HG03108 (cell line): ENCODE data around the gene APOC4.

Source experiments
- ATAC-seq: cut with Tn5 transposase; IDR thresholded peaks from one replicate; pipeline ENCODE4 v1.9.1; 2021; ENCODE audit warnings: moderate library complexity; ENCODE audit not compliant: unreplicated experiment

The APOC4 gene

DNA sequence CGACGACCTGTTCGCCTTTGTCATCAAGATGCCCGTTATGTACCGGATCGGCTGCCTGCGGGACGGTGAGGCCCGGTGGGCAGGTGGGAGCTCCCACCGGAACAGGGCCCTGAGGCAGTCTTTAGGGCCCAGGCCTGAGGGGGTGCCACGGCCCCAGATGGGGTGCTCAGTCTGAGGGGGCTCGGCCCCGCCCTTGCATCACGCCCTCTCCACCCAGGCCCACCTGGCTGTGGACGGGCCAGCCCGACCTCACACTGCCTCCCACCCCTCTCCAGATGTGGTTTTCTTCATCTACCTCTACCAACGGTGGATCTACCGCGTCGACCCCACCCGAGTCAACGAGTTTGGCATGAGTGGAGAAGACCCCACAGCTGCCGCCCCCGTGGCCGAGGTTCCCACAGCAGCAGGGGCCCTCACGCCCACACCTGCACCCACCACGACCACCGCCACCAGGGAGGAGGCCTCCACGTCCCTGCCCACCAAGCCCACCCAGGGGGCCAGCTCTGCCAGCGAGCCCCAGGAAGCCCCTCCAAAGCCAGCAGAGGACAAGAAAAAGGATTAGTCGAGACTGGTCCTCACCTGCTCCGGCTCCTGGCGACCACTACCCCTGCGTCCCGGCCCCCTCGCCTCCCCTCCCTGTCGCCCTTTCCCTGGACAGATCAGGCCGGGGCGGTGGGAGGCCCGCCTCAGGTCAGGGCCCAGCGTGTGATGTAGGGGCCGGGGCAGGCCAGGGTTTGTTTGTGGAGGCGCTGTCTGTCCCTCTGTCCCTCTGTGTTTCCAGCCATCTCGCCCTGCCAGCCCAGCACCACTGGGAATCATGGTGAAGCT is 50.5 kb downstream of the APOC4 start:
- no peak for ATAC-seq

GRCh38 chr19:44993526-44993925 is 51.5 kb downstream of the APOC4 start:
- no peak for ATAC-seq

- ATAC-seq = no peak
Measured at GRCh38 chr19:44993926-44994537, 52.0 kb downstream of the APOC4 start.
